LNCAP (cell line): ENCODE data around the gene FLRT1.

Source experiments
- TF ChIP-seq, protein P1 (sequence below): fragments of 450-650 bp; IDR thresholded peaks from 2 replicates; pipeline ENCODE4 v1.5.1; 2017; ENCODE audit warnings: mild to moderate bottlenecking

FLRT1 gene

DNA sequence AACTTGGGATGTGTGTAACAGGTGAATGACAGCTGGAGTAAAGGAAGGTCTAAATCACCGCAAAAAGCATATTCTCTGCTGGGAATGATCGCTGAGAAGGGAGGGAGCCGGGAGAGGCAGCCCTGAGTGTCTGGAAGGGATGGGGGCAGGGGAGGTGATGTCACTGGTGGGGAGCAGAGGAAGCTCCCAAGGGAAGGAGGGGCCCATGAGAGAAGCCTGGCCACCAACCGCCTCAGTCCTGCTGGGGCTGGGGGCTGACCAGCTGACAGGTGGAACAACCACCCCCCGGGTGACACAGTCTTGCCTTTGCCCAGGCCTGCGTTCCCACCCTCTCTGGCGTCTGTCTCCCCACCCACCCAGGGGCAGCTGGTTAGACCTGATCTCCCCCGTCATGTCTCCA, 6.0 kb upstream of the FLRT1 start:
- TF ChIP-seq, protein P1, sequence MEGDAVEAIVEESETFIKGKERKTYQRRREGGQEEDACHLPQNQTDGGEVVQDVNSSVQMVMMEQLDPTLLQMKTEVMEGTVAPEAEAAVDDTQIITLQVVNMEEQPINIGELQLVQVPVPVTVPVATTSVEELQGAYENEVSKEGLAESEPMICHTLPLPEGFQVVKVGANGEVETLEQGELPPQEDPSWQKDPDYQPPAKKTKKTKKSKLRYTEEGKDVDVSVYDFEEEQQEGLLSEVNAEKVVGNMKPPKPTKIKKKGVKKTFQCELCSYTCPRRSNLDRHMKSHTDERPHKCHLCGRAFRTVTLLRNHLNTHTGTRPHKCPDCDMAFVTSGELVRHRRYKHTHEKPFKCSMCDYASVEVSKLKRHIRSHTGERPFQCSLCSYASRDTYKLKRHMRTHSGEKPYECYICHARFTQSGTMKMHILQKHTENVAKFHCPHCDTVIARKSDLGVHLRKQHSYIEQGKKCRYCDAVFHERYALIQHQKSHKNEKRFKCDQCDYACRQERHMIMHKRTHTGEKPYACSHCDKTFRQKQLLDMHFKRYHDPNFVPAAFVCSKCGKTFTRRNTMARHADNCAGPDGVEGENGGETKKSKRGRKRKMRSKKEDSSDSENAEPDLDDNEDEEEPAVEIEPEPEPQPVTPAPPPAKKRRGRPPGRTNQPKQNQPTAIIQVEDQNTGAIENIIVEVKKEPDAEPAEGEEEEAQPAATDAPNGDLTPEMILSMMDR, result no peak

- TF ChIP-seq, protein P1, result no peak
Observed at GRCh38 chr11:64031001-64031400, 4.7 kb upstream of the FLRT1 start.

GRCh38 chr11:64032050-64032449, 3.7 kb upstream of the FLRT1 start:
- TF ChIP-seq, protein P1, result no peak

DNA sequence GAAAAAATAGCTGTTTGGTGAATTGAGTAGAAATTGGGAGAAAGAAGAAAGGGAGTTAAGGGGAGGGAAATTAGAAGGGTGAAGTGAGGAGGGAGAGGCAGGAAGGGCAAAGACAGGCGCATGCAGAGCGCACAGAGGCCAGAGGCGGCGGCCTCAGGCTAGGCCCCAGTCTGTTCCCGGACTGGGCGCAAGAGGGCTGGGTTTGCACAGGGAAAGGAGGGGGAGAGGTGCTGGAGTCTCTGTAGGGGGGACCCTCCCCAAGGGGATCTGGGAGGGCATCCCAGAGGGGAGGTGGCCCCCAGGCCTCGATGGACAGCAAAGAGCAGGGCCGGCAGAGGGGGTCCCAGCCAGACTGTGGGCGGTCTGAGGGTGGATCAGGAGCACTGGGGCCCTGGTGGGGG, 1.3 kb upstream of the FLRT1 start:
- TF ChIP-seq, protein P1, result no peak

DNA sequence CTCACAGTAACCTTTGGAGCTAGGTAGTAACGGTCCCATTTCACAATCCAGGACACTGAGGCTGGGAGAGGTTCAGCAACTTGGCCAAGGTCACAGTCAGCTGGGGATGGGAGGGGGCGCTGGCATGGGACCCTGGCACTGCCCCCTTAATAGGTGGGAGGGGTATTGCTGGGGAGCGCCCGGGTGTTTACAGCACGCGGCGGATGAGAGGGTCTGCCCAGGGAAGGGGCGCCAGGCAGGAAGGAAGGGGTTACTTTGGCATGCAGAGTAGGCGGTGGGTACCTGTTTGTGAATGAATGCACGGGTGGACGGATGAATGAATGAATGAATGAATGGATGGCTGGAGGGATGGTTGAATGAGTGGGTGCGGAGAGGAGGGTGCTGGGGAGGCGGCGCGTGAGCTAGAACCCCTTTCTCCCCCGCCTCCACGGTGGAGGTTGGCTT, 628 bp upstream of the FLRT1 start:
- TF ChIP-seq, protein P1, result no peak

DNA sequence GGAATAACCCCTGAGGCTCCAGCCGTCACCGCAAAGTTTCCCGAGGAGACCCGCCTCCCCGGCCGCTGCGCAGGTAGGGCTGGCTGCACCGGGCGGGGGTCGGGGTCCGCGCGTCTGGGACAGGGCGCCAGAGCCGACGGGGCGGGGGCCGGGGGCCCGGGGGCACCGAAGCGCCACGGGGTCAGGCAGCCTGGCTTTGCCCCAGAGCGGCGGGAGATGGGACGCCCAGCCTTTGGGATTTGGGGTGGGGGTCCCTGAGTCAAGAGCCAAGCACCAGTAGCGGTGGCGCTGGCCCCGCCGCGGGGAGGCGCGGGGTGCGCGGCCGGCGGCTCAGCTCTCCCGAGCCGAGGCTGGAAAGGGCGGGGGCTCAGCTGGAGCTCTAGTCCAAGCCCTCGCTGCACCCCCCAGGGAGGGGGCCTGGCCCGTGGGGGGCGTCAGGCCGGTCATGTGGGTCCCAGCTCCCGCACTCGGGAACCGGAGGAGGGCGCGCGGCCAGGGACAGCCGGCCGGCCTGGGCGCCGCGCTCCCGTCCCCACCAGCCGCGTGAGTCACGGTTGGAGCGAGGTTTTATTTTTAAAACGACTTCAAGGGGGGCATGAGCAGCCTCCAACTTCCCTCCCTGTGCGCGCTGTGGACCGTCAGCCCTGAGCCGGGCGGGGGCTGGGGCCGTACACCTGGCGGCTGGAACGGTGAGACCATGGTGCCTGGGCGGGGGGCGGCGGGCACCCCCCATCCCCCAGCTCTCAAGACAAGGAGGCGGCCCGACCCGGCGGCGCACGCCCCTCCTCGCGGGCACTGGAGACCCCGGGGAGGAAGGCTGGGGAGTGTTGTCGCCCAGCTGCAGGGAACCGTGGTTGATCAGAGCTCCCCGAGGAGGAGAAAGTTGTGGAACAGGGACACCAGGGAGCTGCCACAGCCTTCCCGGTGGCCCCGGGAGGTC, 626 bp downstream of the FLRT1 start:
- TF ChIP-seq, protein P1, result no peak

DNA sequence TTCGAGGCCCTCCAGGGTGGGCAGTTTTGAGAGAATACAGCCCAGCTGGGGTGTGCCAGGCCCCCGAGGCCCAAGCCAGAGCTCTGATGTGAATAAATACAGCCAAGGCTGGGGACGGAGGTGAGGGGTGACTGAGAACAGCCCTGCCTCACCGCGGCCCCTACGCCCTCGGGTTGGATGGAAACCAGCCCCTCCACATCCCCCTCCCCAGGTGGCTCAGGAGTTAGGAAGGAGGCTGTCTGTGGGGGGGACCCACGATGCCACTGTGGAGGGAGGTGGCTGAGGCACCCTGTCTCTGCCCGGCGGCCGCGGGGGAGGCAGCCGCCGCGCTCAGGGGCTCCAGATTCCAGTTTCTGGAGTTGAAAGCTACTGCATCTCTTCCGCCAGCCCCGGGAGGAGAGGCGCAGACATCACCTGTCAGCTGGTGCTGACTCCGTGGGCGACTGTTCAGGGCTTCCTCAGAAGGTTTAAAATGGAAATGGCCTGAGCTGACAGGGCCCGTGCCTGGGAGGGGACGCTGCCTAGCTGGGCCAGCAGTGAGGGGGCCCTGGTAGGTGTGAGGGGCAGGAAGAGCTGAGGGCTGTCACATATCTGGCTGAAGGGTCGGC, 1.4 kb downstream of the FLRT1 start:
- TF ChIP-seq, protein P1, result no peak
